BJ (cell line): ENCODE results near the gene OS9. TPM values are rescaled to one million over a fixed set of nuclear protein-coding genes. Genes with fewer than 3 reads are reported as not detected.

Experiments used
- CTCF ChIA-PET: fragments of 350-600 bp; formaldehyde crosslinking; extraction: SDS; loops from one replicate; lab custom pipeline; 2021; ENCODE audit warnings: antibody characterized with exemption, inconsistent platforms; lab: Yijun Ruan, JAX
- POLR2A ChIA-PET: fragments of 300-600 bp; sonication (Branson Sonifier 250); formaldehyde crosslinking; extraction: SDS; loops from one replicate; lab custom pipeline; 2021; ENCODE audit warnings: antibody characterized with exemption; lab: Charles Lee
- DNase-seq: peaks from one replicate; pipeline ENCODE4 v3.0.0-alpha.2; 2011; ENCODE audit warnings: low read depth
- H3K27me3 ChIP-seq: 2 replicates; pipeline ENCODE4 v1.6.0; 2011; ENCODE audit warnings: low read length; ENCODE audit not compliant: control insufficient read depth, insufficient read depth
- H3K36me3 ChIP-seq: 2 replicates; pipeline ENCODE4 v1.5.1; 2011; ENCODE audit warnings: low read length; ENCODE audit not compliant: control insufficient read depth, insufficient read depth
- H3K4me3 ChIP-seq: 2 replicates; pipeline ENCODE4 v1.5.1; 2011; ENCODE audit warnings: low read depth, mild to moderate bottlenecking, control low read depth, low read length
- polyA plus RNA-seq: library from polyadenylated mRNA; depleted of rRNA; stranded (reverse); fragments of >200 nt; gene quantifications from 2 replicates; pipeline ENCODE4 v1.2.3, GENCODE V29; 2011
- TF ChIP-seq, protein P1 (sequence below): IDR thresholded peaks from 2 replicates; pipeline ENCODE4 v1.5.1; 2011; ENCODE audit warnings: low read depth, mild to moderate bottlenecking, control low read depth, inconsistent platforms, low read length, moderate library complexity; ENCODE audit not compliant: insufficient read depth

OS9 gene
- polyA plus RNA-seq, 1 experiment, result 415 TPM

- no peak for DNase-seq
- peaks cover 36% of the 10 kb centered on the region for H3K27me3 ChIP-seq
- ChIA-PET POLR2A (no interaction called here), CTCF (interaction anchor here (1.4 kb wide), 1 partner anchor 16 kb away, joined by 4 read pairs; no protein-coding TSS in a partner anchor)
- H3K4me3 ChIP-seq, result no peak overlapping the region
- TF ChIP-seq, protein P1, sequence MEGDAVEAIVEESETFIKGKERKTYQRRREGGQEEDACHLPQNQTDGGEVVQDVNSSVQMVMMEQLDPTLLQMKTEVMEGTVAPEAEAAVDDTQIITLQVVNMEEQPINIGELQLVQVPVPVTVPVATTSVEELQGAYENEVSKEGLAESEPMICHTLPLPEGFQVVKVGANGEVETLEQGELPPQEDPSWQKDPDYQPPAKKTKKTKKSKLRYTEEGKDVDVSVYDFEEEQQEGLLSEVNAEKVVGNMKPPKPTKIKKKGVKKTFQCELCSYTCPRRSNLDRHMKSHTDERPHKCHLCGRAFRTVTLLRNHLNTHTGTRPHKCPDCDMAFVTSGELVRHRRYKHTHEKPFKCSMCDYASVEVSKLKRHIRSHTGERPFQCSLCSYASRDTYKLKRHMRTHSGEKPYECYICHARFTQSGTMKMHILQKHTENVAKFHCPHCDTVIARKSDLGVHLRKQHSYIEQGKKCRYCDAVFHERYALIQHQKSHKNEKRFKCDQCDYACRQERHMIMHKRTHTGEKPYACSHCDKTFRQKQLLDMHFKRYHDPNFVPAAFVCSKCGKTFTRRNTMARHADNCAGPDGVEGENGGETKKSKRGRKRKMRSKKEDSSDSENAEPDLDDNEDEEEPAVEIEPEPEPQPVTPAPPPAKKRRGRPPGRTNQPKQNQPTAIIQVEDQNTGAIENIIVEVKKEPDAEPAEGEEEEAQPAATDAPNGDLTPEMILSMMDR, result no peak
- H3K36me3 ChIP-seq, result peaks cover 5% of the 10 kb centered on the region
Measured at GRCh38 chr12:57741844-57742738, 48.2 kb downstream of the OS9 start.

- no peak overlapping the region for H3K4me3 ChIP-seq
- TF ChIP-seq, protein P1, result no peak
- H3K27me3 ChIP-seq, result peaks cover 28% of the 10 kb centered on the region
- ChIA-PET POLR2A (no interaction called here), CTCF (interaction anchor here (1.8 to 2.2 kb wide), 2 partner anchors 16 to 17 kb away, joined by 5 to 14 read pairs; no protein-coding TSS in a partner anchor)
- no peak for DNase-seq
- H3K36me3 ChIP-seq, result peaks cover 11% of the 10 kb centered on the region
Measured at GRCh38 chr12:57743769-57744168, 49.8 kb downstream of the OS9 start.

DNA sequence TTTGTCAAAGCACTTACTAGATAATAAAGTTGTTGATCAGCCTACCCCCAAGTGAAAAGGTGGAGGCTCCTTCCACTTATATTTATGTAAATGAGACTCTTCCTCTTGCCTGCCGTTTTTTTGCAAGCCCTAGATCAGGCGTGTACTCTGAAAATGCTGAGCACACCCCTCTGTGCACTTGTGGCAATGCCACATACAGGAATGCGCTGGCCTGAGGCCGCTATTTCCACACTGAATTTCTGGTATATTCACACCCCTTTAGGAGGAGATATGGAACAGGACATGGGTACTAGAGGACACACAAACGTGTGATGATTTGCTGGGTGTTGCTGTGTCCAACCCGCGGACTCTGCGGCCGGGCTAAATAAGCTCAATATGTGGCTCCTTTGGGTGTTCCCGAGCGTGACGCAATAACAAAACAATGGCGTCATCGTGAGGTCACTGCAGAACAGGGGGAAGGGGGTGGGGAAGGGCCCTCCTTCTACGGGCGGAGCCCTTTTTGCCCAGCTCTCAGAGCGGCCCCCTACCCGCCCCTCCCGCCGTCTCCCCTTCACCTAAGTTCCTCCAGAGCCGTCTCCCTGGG is 50.4 kb downstream of the OS9 start:
- H3K27me3 ChIP-seq, result peaks cover 24% of the 10 kb centered on the region
- peaks cover 15% of the 10 kb centered on the region for H3K36me3 ChIP-seq
- DNase-seq, result no peak
- peak overlapping the region; percentile 75 for H3K4me3 ChIP-seq
- POLR2A ChIA-PET, result interaction anchor here (0.6 to 1.2 kb wide), 3 partner anchors 28 to 197 kb away, joined by 3 read pairs; partner anchors contain the start of genes ATP23 and EEF1AKMT3
- TF ChIP-seq, protein P1, result no peak
- CTCF ChIA-PET, result interaction anchor here (0.9 to 2.2 kb wide), 3 partner anchors 11 to 18 kb away, joined by 3 to 14 read pairs (median 5); no protein-coding TSS in a partner anchor

GRCh38 chr12:57744777-57745484 is 51.0 kb downstream of the OS9 start, which contains the start of gene TSPAN31:
Gene TSPAN31, plus strand, starts transcription at chr12:57745039. Its CDS starts 116 bp downstream, at chr12:57745155.
- peaks cover 15% of the 10 kb centered on the region for H3K36me3 ChIP-seq
- H3K4me3 ChIP-seq, result peak within 1 kb of the TSS; percentile 75
- DNase-seq, result peak; percentile 90
- ChIA-PET POLR2A (interaction anchor here (0.6 to 1.2 kb wide), 3 partner anchors 28 to 196 kb away, joined by 3 read pairs; partner anchors contain the start of genes ATP23 and EEF1AKMT3), CTCF (interaction anchor here (0.8 to 2.2 kb wide), 6 partner anchors 8 to 19 kb away, joined by 3 to 14 read pairs (median 4); no protein-coding TSS in a partner anchor)
- H3K27me3 ChIP-seq, result peaks cover 18% of the 10 kb centered on the region
- TF ChIP-seq, protein P1, result no peak
